HG03280 (cell line): ENCODE measurements around the gene WWOX.

Experiments used
- ATAC-seq: cut with Tn5 transposase; IDR thresholded peaks from one replicate; pipeline ENCODE4 v1.9.1; 2021; ENCODE audit warnings: mild to moderate bottlenecking, moderate library complexity; ENCODE audit not compliant: unreplicated experiment

The WWOX gene

DNA sequence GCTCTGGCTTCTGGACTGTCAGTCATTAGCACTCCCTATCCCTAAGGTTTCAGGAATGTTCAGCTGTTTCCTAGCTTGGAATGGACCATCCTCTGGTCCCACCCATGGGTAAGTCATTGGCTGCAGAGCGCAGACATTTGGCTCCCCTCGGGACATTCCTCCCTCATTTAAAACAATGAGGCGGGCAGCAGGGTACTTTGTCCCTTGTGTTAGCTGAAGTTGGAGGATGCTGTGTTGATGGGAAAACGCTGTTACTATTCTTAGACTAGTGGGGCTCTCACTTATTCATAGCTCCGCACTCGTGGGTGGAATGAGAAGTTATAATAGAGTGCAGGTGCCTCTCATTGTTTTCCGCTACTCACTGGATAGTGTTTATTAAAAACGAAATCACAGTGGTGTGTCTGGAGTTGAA is 673.8 kb downstream of the WWOX start:
- no peak for ATAC-seq

DNA sequence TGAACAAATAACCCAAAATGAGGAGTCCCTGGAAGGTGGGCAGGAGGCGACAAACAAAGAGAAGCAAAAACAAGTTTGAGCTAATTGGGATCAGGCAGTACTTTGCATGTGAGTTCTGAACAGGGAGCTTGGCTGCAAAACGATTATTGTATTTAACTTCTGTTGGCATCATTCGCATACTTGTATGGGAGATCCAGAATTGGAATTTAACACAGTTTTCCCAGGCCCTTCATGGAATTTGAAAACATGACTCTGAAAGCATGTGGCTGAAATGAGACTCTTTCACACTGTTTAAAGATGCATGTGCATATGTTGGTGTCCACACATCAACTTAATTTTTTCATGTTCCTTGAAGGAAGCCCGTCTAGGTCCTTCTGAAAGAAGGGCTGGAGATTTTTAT is 674.3 kb downstream of the WWOX start:
- ATAC-seq: no peak

DNA sequence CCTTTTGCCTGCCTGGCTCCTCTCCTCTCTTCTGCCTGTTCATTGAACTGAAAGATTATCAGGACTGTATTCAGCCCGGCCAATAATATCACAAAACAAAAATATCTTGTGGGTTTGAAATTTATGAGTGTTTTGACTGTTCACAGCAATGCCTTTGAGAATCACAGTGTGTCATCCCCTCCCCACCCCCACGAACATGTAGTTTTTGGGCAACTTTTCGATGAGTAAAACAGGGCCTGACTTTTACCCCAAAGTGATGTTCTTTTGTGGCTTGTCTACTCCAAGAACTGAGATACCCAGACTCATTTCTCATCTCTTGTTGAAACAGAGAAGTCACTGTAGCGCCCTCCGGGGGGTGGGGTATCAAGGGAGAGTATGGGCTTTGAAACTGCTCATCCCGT is 675.7 kb downstream of the WWOX start:
- no peak for ATAC-seq

DNA sequence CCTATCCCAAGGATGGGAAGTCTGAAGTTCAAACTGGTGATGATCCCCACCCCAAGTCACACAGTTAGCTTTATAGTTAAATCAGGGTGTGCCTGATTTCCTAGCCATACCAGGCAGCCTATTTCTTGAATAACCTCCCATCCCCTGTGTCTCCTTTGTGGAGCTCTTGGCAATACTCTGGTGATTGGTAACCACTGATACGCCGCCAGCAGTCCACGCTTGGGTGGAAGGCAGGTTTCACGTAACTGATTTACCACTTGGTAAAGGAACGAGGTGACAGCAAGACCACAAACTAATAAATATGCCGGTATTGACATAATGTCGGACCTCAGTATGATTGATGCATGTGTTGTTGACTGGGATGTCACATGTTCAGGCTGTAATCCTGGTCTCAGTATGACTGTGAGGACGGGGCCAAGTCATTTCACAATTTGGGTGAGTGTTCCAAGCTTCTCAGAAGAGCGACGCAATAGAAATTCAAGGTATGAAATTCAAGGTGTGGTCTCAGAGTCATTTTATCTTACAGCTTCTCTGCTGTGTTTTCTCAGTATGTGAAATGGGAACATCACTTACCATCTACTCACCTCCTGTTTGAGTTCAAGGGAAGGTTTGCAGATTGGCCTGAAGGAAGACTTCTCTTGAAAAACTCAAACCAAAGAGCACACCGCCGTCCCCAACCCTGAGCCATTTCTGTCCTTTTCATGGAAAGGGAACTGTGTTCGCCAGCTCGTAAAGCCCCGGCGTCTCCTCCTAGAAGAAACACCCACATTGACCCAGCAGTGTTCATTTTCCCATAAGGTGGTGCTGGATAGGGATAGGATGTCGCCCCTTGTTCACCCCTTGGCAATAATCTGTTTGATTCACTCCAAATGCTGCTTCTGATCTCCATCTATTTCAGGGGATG is 678.9 kb downstream of the WWOX start:
- no peak for ATAC-seq

DNA sequence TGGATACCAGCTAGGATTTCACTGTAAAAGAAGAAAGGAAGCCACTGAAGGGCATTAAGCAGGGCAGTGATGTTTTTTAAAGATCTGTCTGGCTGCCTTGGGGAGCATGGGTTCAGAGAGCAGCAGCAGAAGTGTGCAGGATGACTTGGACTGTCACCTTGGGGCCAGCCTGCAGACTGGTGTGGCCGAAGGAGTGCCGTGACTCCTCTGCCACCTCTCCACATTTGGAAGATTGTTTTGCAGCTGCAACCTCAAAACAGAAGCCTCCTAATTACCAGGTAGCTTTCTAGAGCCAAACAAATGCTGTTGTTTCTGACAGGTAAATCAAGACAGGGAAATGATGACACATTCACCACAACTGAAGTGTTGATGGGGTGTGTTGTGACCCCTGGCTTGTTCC is 681.4 kb downstream of the WWOX start:
- no peak for ATAC-seq

DNA sequence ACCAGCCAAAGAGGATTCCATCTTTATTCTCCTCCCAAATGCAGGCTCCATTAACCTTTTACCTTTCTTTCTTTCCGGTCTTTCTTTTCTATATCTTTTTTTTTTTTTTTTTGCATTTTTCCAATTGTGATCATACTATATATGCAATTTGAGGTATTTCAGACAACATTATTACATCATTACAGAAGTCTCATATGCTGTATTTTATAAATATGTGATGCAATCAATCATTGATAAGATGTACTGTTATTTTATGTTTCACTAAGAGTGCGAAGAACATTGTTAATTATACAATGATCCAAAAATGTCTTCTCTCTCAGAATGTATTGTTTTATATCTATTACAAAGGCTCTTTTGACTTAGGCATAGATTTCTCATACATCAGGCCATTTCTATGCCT is 683.1 kb downstream of the WWOX start:
- ATAC-seq: no peak

DNA sequence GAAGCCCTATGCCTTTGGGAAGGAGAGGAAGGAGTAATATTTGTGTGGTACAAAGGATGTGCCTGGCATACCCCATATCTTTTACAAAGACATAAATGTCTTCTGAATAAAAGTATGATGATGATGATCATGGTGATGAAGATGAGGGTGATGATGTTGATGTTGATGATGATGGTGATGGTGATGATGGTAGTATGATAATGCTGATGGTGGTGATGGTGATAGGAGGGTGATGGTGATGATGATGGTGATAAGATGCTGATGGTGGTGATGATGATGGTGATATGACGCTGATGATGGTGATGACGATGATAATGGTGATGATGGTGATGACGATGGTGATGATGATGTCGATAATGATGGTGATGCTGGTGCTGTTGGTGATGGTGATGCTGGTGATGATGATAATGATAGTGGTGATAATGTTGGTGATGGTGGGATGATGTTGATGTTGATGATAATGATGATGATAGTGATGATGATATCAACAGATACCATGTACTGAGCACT is 684.2 kb downstream of the WWOX start:
- ATAC-seq: no peak

DNA sequence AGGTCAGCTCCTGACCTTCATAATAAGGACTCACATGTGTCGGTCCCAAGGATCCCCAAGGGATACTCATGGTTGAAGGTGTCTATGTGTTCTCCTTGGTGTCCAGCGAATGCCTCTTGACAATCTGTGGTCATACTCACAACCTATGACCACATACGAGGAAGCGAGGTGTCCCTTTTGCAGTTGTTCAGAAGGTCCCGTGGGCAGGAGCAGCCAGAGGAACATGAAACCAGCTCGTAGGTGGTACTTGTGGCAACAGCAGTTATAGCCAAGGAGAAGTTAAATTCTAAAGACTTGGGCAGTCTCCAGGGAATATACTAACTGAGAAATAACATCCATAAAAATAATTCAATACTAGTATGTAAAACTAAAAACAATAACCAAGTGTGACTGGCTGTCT is 685.3 kb downstream of the WWOX start:
- no peak for ATAC-seq

DNA sequence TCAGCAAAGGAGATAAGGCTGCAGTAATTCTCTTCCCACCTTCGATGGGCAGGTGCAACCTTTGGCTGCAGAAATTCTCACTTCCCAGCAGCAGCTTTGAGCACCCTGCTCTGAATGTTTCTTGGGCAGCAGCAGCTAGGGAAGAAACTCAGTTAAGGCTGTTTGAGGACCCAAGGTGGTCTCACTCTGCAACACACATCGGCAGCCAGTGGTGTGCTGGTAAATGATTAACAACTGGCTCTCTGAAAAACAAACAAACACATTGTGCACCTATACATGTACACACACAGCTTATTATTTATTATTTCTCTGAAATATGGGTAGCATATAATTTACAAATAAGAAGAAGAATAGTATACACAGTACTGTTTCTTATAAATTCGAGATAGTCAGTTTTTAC is 685.8 kb downstream of the WWOX start:
- no peak for ATAC-seq

DNA sequence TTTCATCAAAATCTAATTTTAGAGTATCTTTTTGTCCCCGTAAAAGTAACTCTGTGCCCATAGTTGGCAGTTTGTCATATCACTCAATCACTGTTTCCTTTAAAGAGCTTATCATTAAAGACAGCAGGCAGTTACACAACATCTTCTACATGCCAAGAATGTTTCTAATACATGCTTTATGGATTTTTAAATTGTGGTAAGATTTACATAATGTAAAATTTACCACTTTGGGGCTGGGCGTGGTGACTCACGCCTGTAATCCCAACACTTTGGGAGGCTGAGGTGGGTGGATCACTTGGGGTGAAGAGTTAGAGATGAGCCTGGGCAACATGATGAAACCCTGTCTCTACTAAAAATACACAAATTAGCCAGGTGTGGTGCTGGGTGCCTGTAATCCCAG is 687.2 kb downstream of the WWOX start:
- no peak for ATAC-seq

DNA sequence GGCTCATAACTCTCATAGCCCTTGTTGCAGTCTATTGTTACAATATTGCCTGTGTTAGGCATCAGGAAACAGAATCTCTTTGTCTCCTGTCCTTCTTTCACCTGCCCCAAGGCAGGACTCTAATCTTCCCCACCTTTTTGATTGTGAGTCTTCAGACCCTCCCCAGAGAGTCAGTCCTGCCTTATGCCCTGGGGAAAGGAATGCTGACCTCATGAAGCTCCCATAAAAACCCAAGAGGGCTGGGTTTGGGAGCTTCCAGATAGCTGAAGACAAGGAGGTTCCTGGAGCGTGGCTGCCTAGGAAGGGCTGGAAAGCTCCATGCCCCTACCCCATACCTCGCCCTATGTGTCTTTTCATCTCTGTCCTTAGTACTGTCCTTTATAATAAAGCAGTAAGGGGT is 688.8 kb downstream of the WWOX start:
- no peak for ATAC-seq

DNA sequence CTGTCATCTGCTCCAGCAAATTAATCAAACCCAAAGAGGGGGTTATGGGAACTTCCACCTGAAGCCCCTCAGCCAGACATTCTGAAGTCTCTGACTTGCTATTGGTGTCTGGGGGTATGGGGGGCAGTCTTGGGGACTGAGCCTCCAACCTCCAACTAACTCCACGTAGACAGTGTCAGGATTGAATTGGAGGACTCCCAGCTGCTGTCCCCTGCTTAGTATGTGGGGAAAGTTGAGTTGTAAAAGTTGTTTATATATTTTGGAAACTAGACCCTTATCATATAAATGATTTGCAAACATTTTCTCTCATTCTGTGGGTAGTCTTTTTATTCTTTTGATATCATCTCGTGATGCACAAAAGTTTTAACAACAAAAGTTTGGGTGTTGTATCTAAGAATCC is 689.2 kb downstream of the WWOX start:
- ATAC-seq: no peak

DNA sequence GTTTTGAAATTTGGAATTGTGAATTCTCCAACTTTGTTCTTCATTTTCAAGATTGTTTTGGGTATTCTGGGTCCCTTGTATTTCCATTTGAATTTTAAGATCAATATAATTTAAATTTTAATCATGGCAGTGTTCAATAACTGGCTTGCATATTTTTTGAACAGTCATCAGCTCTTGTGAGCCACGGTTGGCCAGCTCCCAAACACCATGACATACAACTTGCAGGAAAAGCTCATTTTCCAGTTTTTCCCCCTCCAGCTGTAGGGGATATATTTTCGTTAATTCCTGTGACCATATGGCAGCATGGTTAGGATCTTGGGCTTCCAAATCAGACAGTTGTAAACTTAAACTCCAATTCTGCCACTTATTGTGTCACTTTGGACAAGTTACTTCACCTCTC is 690.1 kb downstream of the WWOX start:
- no peak for ATAC-seq

DNA sequence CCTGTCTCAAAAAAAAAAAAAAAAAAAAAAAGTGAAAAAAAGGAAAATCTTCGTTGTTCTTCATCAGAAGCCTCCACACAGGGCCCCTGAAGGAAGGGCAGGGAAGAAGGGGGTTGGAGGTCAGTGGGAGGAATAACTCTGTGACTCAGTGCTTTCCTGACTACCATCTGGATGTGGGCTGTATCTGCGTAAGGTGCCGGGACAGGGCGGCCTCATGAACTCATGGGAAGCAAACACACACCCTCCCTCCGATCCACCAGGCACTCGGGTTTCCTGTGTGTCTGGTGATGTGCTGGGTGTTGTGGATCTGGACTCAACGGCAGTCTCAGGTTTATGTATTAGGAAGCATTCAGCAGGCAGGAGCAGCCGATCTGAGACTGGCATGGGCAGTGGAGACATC is 691.6 kb downstream of the WWOX start:
- ATAC-seq: no peak

DNA sequence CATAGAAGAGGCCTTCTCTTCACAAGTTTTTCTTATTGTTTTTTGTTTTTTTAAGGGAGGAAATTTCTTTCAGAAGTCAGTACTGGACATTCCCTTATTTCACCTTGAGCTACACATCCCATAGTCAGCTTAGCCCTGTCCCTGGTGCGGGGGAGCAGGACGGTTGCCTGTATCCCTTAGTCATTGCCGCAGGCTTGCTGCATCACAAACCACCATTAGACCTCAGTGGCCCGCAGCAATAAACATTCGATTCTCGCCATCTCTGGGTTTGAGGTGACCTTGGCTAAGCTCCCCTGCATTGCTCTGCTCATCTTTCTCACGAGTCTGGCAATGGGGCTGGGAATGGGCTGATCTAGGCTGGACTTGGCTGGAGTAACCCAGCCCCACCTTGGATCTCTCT is 692.5 kb downstream of the WWOX start:
- no peak for ATAC-seq

DNA sequence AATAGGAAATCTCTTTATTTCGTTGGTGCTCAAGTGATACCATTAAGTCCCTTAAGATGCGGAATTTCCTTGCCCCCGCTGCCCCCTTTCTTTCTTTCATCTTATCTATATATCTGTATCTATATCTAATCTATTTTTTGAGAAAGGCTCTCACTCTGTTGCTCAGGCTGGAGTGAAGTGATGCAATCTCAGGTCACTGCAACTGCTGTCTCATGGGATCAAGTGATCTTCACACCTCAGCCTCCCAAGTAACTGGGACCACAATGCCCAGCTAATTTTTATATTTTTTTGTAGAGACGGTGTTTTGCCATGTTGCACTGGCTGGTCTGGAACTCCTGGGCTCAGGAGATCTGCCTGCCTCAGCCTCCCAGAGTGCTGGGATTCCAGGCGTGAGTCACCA is 693.5 kb downstream of the WWOX start:
- ATAC-seq: no peak

DNA sequence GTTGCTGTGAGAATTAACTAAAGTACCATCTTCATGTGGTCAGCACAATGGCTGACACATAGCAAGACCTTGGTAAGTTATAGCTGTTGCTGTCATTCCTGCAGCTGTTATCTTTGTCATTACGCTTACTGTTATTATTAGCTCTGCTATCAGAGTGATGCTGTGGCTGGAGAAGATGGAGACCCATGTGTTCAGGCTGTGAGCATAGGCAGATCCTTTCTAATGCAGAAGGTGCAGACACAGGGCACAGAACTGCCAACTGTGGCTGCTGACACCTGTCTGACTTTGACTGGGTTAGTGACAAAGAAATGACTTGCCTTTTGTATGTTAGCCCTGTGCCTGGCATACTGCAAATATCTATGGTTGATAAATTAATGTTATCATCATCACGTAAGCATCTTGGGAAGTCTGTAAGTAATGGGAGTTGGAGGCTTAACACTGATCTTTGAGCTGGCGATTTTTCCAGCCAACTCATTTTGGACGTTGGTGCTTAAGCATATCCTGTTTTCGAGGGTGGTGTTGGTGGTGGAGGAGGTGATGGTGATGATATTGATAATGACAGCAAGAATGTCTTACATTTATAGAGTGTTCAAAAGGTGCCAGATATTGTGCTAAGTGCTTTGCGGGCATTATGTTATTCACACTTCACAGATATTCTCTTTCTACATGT is 695.3 kb downstream of the WWOX start:
- no peak for ATAC-seq

DNA sequence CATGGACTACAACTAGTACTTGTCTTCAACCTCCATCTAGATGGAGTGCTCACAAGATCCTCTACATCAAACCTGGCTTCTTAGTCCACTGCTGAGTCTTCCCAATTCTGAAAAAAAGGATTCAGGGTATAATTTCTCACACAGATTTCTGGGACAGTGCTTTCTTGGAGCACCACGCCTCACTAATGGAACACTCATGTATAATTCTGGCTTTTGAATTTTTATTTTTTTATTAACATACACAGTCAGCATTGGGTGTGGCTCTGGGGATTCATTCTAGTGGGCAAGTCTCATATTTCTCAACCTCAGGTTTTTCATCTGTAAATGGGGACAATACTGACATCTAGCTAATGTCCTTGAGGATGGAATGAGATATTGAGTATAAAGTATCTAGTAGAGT is 696.0 kb downstream of the WWOX start:
- no peak for ATAC-seq

DNA sequence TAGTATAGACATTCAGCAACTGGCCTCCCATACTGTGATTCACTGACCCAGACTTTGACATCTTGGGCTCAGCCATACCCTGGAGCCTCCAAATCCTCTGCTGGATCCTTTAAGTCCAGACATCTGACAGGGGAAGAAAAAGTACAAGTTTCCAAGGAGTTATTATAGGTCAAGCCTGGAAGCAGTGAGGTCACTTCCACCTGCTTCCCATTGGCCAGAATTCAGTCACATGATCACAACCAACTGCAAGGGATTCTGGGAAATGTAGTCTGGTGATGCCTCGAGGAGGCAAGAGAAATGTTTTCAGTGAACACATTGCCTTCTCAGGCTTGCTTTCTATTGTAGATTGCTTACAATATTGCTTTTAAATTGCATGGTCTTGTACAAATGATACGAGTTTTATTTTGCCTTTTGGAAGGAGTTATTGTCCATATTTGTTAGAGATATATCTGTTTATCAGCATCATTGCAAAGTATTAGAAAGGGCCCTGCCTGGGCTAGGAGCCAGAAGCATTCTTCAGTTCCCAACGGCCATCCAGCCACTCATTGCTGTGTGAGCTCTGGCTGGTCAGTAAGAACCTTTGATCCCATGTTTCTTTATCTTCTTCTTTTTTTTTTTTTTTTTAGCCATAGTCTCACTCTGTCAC is 696.9 kb downstream of the WWOX start:
- no peak for ATAC-seq

DNA sequence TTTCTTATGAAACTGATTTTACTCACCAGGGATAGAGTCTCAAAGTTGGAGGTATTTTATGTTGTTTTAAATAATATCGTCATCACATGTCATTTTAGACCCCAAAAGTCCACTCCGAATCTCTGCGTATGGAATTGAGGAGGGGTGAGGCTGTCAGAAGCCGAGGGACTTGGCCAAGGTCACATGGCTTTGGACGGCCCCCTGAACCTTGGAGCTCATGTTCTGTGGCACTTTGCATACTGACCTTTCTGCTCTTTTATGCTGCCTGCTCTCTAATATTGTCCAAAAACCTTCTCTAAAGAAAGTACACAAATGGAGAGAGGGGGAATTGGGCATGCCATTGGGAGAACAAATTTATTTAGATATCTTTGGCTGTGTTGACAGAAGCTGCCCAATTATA is 700.0 kb downstream of the WWOX start:
- no peak for ATAC-seq

DNA sequence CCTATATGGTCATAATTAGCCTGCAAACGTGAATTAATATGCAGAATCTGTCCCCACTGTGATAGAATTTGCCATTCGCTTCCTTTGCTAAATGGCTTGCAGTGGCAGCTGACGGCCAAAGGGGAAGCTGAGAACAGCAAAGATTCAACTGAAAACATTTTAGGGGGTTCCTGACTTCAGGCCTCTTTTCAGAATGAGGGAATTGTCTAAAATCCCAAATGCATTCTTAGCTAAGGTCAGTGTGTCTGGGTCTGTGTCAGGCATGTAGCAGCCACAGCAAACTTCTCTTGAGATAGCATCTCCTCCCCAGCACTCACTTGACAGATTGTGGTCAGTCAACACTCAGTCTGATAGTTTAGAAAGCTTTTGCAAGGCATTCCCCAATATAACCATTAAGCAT is 701.1 kb downstream of the WWOX start:
- ATAC-seq: no peak
